HepG2 (cell line): ENCODE results near the gene SNX24. TPM values are rescaled to one million over a fixed set of nuclear protein-coding genes. Genes with fewer than 3 reads are reported as not detected.

Experiments used
- ATAC-seq: fragments of 200-7000 bp; cut with Tn5 transposase; 3 replicates; pipeline ENCODE4 v1.9.1; 2020; ENCODE audit warnings: mild to moderate bottlenecking, moderate library complexity
- BruUV-seq: library from RNA; stranded (reverse); fragments of 400-500 nt; replicated peaks from 2 replicates; lab custom pipeline; 2021; lab: Mats Ljungman, UMichigan
- CTCF ChIA-PET: fragments of 300-600 bp; formaldehyde crosslinking; extraction: SDS; loops from one replicate; lab custom pipeline; 2021; ENCODE audit warnings: low total read pairs, inconsistent platforms, low intra/inter-chr PET ratio; lab: Yijun Ruan, JAX
- POLR2A ChIA-PET: fragments of 350-600 bp; sonication (Branson Sonifier 250); formaldehyde crosslinking; loops from one replicate; lab custom pipeline; 2020; ENCODE audit warnings: antibody characterized with exemption, inconsistent platforms; lab: Yijun Ruan, JAX
- DNase-seq: peaks from one replicate; pipeline ENCODE4 v3.0.0-alpha.2; 2015; ENCODE audit warnings: low spot score
- FAIRE-seq: peaks from 3 replicates; lab custom pipeline; 2011; peaks lifted over from hg19 to GRCh38; lab: Jason Lieb, UNC
- H2AFZ ChIP-seq: one replicate; pipeline ENCODE4 v1.6.1; 2011; ENCODE audit warnings: low read length, inconsistent platforms
- H3K27ac ChIP-seq: fragments of 300-600 bp; 3 replicates; pipeline ENCODE4 v1.8.0; 2011; ENCODE audit warnings: mixed run types, mild to moderate bottlenecking, mixed read lengths, low read length, inconsistent platforms; ENCODE audit not compliant: insufficient read depth; ENCODE audit errors: extremely low read length
- H3K27me3 ChIP-seq, 2 experiments: fragments of 200-600 bp in 1 of 2; 2 replicates in 1 of 2; 3 replicates in 1 of 2; pipeline versions ENCODE4 v1.6.0 to v1.8.0; 2011; ENCODE audit warnings: low read length in 2 of 2, mild to moderate bottlenecking in 2 of 2, moderate library complexity in 2 of 2, inconsistent platforms in 1 of 2; ENCODE audit not compliant: insufficient read depth in 2 of 2, control insufficient read depth in 1 of 2
- H3K36me3 ChIP-seq, 2 experiments: fragments of 200-600 bp in 1 of 2; replicated peaks in 1 of 2; 2 replicates in 1 of 2; 3 replicates in 1 of 2; pipeline versions ENCODE4 v1.5.1 to v1.8.0; 2011; ENCODE audit warnings: low read length in 2 of 2, inconsistent platforms in 1 of 2; ENCODE audit not compliant: insufficient read depth in 2 of 2, control insufficient read depth in 1 of 2
- H3K4me1 ChIP-seq: 2 replicates; pipeline ENCODE4 v1.5.1; 2012; ENCODE audit warnings: low read length, inconsistent platforms; ENCODE audit not compliant: insufficient read depth
- H3K4me2 ChIP-seq: 2 replicates; pipeline ENCODE4 v1.6.0; 2011; ENCODE audit warnings: low read depth, low read length, inconsistent platforms
- H3K4me3 ChIP-seq, 3 experiments: fragments of 200-600 bp in 1 of 3; sonication (generic), shearing (Covaris generic) in 1 of 3; replicated peaks in 1 of 3; 2 replicates each; pipeline ENCODE4 v1.5.1; 2011 to 2016; ENCODE audit warnings: low read length in 3 of 3, inconsistent platforms in 2 of 3, low read depth in 2 of 3, mild to moderate bottlenecking in 2 of 3, control low read depth in 1 of 3, mixed read lengths in 1 of 3; ENCODE audit not compliant: insufficient read depth in 1 of 3
- H3K79me2 ChIP-seq: one replicate; pipeline ENCODE4 v1.6.1; 2011; ENCODE audit warnings: low read length, inconsistent platforms; ENCODE audit not compliant: insufficient read depth
- H3K9ac ChIP-seq: 2 replicates; pipeline ENCODE4 v1.6.0; 2011; ENCODE audit warnings: mild to moderate bottlenecking, low read depth, low read length, inconsistent platforms; ENCODE audit not compliant: insufficient read depth
- H3K9me3 ChIP-seq: 2 replicates; pipeline ENCODE4 v1.5.1; 2012; ENCODE audit warnings: mild to moderate bottlenecking, low read length
- H4K20me1 ChIP-seq: 2 replicates; pipeline ENCODE4 v1.6.0; 2011; ENCODE audit warnings: inconsistent platforms, mild to moderate bottlenecking, low read length, moderate library complexity; ENCODE audit not compliant: insufficient read depth
- ARNT2 ChIP-seq: sonication (generic); formaldehyde crosslinking; IDR thresholded peaks from 2 replicates; pipeline ENCODE4 v1.8.0; 2022; ENCODE audit warnings: mild to moderate bottlenecking, low read depth, missing genetic modification reagents, moderate library complexity
- BRD4 ChIP-seq: sonication (generic); formaldehyde crosslinking; IDR thresholded peaks from 2 replicates; pipeline ENCODE4 v1.4.0; 2020; ENCODE audit warnings: missing genetic modification reagents
- CHCHD3 ChIP-seq: sonication (generic); formaldehyde crosslinking; IDR thresholded peaks from 2 replicates; pipeline ENCODE4 v1.8.0; 2022; ENCODE audit warnings: mild to moderate bottlenecking, missing genetic modification reagents, moderate library complexity
- DR1 ChIP-seq: sonication (generic); formaldehyde crosslinking; IDR thresholded peaks from 2 replicates; pipeline ENCODE4 v1.8.0; 2021; ENCODE audit warnings: mild to moderate bottlenecking, missing genetic modification reagents, inconsistent platforms
- FOXM1 ChIP-seq: sonication (generic); formaldehyde crosslinking; IDR thresholded peaks from 2 replicates; pipeline ENCODE4 v1.5.0; 2020; ENCODE audit warnings: missing genetic modification reagents
- JDP2 ChIP-seq: sonication (generic); formaldehyde crosslinking; IDR thresholded peaks from 2 replicates; pipeline ENCODE4 v1.8.1; 2022; ENCODE audit warnings: missing genetic modification reagents, borderline replicate concordance
- MXD3 ChIP-seq: IDR thresholded peaks from 2 replicates; pipeline ENCODE4 v1.6.1; 2016; ENCODE audit warnings: mild to moderate bottlenecking, missing biosample characterization, missing genetic modification reagents
- NBN ChIP-seq: fragments of 450-650 bp; conservative IDR thresholded peaks from 2 replicates; pipeline ENCODE4 v1.6.1; 2017
- NFE2L1 ChIP-seq: sonication (generic); formaldehyde crosslinking; IDR thresholded peaks from 2 replicates; pipeline ENCODE4 v1.4.0; 2020; ENCODE audit warnings: missing genetic modification reagents, mild to moderate bottlenecking, borderline replicate concordance
- NR2F1 ChIP-seq, 2 experiments: fragments of 450-650 bp in 1 of 2; formaldehyde crosslinking in 1 of 2; IDR thresholded peaks; 2 replicates each; pipeline versions ENCODE4 v1.5.0 to v1.6.1; 2016 to 2020; ENCODE audit warnings: mild to moderate bottlenecking in 1 of 2, missing compliant biosample characterization in 1 of 2, missing genetic modification reagents in 1 of 2, moderate library complexity in 1 of 2
- TRIM24 ChIP-seq: sonication (generic); formaldehyde crosslinking; IDR thresholded peaks from 2 replicates; pipeline ENCODE4 v1.8.0; 2022; ENCODE audit warnings: mild to moderate bottlenecking, missing genetic modification reagents
- ZNF335 ChIP-seq: sonication (generic); formaldehyde crosslinking; IDR thresholded peaks from 2 replicates; pipeline ENCODE4 v1.4.0; 2020; ENCODE audit warnings: missing genetic modification reagents
- ZNF574 ChIP-seq: sonication (generic); formaldehyde crosslinking; IDR thresholded peaks from 2 replicates; pipeline ENCODE4 v1.4.0; 2020; ENCODE audit warnings: missing genetic modification reagents
- ZNF652 ChIP-seq: IDR thresholded peaks from 2 replicates; pipeline ENCODE4 v1.6.1; 2016; ENCODE audit warnings: low read depth, borderline replicate concordance
- ZSCAN9 ChIP-seq: IDR thresholded peaks from 2 replicates; pipeline ENCODE4 v1.6.1; 2016; ENCODE audit warnings: borderline replicate concordance
- WGBS: methylation state at CpG from one replicate; pipeline ENCODE4 v1.1.6; 2017; ENCODE audit warnings: low lambda C conversion rate; 5-methylcytosine and 5-hydroxymethylcytosine counted together
- in situ Hi-C: cut with HindIII; loops from 2 replicates; pipeline ENCODE4 v1.10.0; 2017; ENCODE audit warnings: low pct_unique_long_range_greater_than_20kb; ENCODE audit not compliant: extremely low pct_ligation_motif_present
- intact Hi-C: fragments of 100-400 bp; cut with micrococcal nuclease; formaldehyde crosslinking; loops from one replicate; pipeline ENCODE4 v1.10.0; 2022; ENCODE audit not compliant: unreplicated experiment
- polyA plus RNA-seq, 8 experiments: library from polyadenylated mRNA; depleted of rRNA in 3 of 8; stranded (reverse) in 7 of 8; unstranded in 1 of 8; fragments of >200 nt; fragmentation: Illumina TruSeq in 4 of 8; extraction: Trizol in 4 of 8; gene quantifications; 2 replicates each; pipeline versions ENCODE4 v1.2.1 to v1.2.3, GENCODE V29; 2011 to 2016; ENCODE audit warnings: low read depth in 4 of 8, missing spikeins in 1 of 8, mixed read lengths in 1 of 8; ENCODE audit not compliant: insufficient read depth in 1 of 8
- total RNA-seq, 5 experiments: library from RNA; depleted of rRNA; stranded (reverse); fragments of >200 nt; fragmentation: Illumina TruSeq; extraction: Trizol; gene quantifications; 2 replicates each; pipeline ENCODE4 v1.2.3, GENCODE V29; 2016; ENCODE audit warnings: low read depth in 1 of 5

Gene SNX24
- total and polyA plus RNA-seq, 2 of the 13 experiments (the other 11 are each of a cell fraction or from before 2014, with no cell fraction given) = 7.2 to 23.7 TPM

- H3K9me3 ChIP-seq = no peaks in the 10 kb centered on the region
- no peak for TF ChIP-seq NR2F1 (CRISPR knock-in tag; IDR thresholded peaks at IDR 0.05)
- no peak for TF ChIP-seq ZNF652 (CRISPR knock-in tag)
- no peak for TF ChIP-seq CHCHD3 (CRISPR knock-in tag)
- no peak for TF ChIP-seq JDP2
- TF ChIP-seq DR1 (CRISPR knock-in tag) = no peak
- TF ChIP-seq MXD3 (CRISPR knock-in tag) = no peak
- no peak for TF ChIP-seq ZSCAN9 (CRISPR knock-in tag)
- TF ChIP-seq TRIM24 (CRISPR knock-in tag) = no peak
- no peak for TF ChIP-seq BRD4 (CRISPR knock-in tag)
- no peak for TF ChIP-seq NFE2L1
- no peak for TF ChIP-seq NBN
- TF ChIP-seq ZNF574 (CRISPR knock-in tag) = no peak
- TF ChIP-seq FOXM1 (CRISPR knock-in tag) = no peak
- TF ChIP-seq ARNT2 (CRISPR knock-in tag) = no peak
- no peak for TF ChIP-seq ZNF335 (CRISPR knock-in tag)
- TF ChIP-seq, all 625 proteins: peak for 0
- ChIA-PET POLR2A (no interaction called here), CTCF (no interaction called here)
- Histone ChIP-seq H3K4me3 (no peak overlapping the region), H4K20me1 (no peaks in the 10 kb centered on the region), H3K27me3 (no peaks in the 10 kb centered on the region), H3K27ac (no peak overlapping the region), H2AFZ (no peak overlapping the region), H3K9ac (no peak overlapping the region), H3K4me2 (no peak overlapping the region), H3K4me1 (no peaks in the 10 kb centered on the region), H3K36me3 (peaks cover 2 to 3% of the 10 kb centered on the region in 2 experiments; a peak in 2 of 5 replicates), H3K79me2 (no peaks in the 10 kb centered on the region)
- FAIRE-seq (no peak), ATAC-seq (no peak), DNase-seq (no peak)
- in situ Hi-C loops (no loop called here), intact Hi-C loops (no loop called here)
- no TSS peak for BruUV-seq
- WGBS = 93% methylated on average over 7 of the region's 7 CpGs
These were observed 97.8 kb downstream of the SNX24 start for GRCh38 chr5:122943050-122943698.
